DMS53 treated with DMSO at 0.1 percent for 48 hours (cell line): ENCODE measurements around the gene ATF4.

Experiments
- DNase-seq: peaks from one replicate; lab custom pipeline; 2025; ENCODE audit not compliant: unreplicated experiment; lab: John Stamatoyannopoulos, UW

Gene ATF4

GRCh38 chr22:39556970-39557841 lies 36.8 kb downstream of the ATF4 start:
- no peak for DNase-seq

GRCh38 chr22:39558254-39558727 lies 37.9 kb downstream of the ATF4 start:
- no peak for DNase-seq

- DNase-seq: no peak
Observed at GRCh38 chr22:39558950-39559349, 38.6 kb downstream of the ATF4 start.

GRCh38 chr22:39559456-39560105 lies 39.2 kb downstream of the ATF4 start:
- no peak for DNase-seq

- no peak for DNase-seq
Observed at GRCh38 chr22:39560127-39560526, 39.8 kb downstream of the ATF4 start.

- DNase-seq: no peak
Observed at GRCh38 chr22:39562839-39563489, 42.6 kb downstream of the ATF4 start.

GRCh38 chr22:39563571-39564428 lies 43.4 kb downstream of the ATF4 start:
- DNase-seq: no peak

- no peak for DNase-seq
Observed at GRCh38 chr22:39565414-39565944, 45.1 kb downstream of the ATF4 start.

GRCh38 chr22:39567135-39567946 lies 47.0 kb downstream of the ATF4 start:
- DNase-seq: no peak

GRCh38 chr22:39568278-39568981 lies 48.1 kb downstream of the ATF4 start:
- no peak for DNase-seq

- DNase-seq: no peak
Observed at GRCh38 chr22:39569066-39569465, 48.7 kb downstream of the ATF4 start.

GRCh38 chr22:39570226-39570625 lies 49.9 kb downstream of the ATF4 start:
- DNase-seq: no peak

GRCh38 chr22:39570665-39571064 lies 50.3 kb downstream of the ATF4 start, which contains the start of gene CACNA1I:
CACNA1I (plus strand) TSS chr22:39570753; CDS start chr22:39570753, 0 bp downstream.
- no peak for DNase-seq

GRCh38 chr22:39571538-39571937 lies 51.2 kb downstream of the ATF4 start:
- DNase-seq: no peak
